HG02678 (cell line): Measurements from ENCODE around the gene SPATA16.

ENCODE experiments used
- ATAC-seq: cut with Tn5 transposase; IDR thresholded peaks from one replicate; pipeline ENCODE4 v1.9.1; 2021; ENCODE audit warnings: mild to moderate bottlenecking, moderate library complexity; ENCODE audit not compliant: unreplicated experiment

SPATA16 gene

GRCh38 chr3:172844428-172844827, 296.6 kb downstream of the SPATA16 start:
- ATAC-seq, result no peak

GRCh38 chr3:172840913-172841312, 300.1 kb downstream of the SPATA16 start:
- no peak for ATAC-seq

- ATAC-seq, result no peak
Measured at GRCh38 chr3:172840463-172840862, 300.6 kb downstream of the SPATA16 start.

GRCh38 chr3:172839679-172840078, 301.4 kb downstream of the SPATA16 start:
- ATAC-seq, result no peak
